CD4-positive, alpha-beta T cell treated with Interferon gamma for 1 hour (primary cell): ENCODE measurements around the gene TLR1.
"Not testable (repeated sequence)": the region's sequence is repeated elsewhere in the genome, so short reads cannot be mapped to it uniquely, and the experiment has no call there.

Experiments
- DNase-seq: peaks from one replicate; pipeline ENCODE4 v3.0.0-alpha.2; 2020

Gene TLR1

GRCh38 chr4:38774181-38774955 lies 30.2 kb downstream of the TLR1 start:
- no peak for DNase-seq

DNA sequence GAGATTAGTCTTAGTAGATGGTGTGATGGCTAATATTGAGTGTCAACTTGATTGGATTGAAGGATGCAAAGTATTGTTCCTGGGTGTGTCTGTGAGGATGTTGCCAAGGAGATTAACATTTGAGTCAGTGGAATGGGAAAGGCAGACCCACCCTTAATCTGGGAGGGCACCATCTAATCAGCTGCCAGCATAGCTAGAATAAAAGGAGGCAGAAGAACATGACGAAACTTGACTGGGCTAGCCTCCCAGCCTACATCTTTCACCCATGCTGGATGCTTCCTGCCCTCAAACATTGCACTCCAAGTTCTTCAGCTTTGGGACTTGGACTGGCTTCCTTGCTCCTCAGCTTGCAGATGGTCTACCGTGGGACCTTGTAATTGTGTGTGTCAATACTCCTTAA lies 34.3 kb downstream of the TLR1 start:
- DNase-seq = not testable (repeated sequence)

GRCh38 chr4:38769857-38770256 lies 34.7 kb downstream of the TLR1 start:
- DNase-seq = no peak

- DNase-seq = no peak
Measured at GRCh38 chr4:38769441-38769840, 35.1 kb downstream of the TLR1 start.

DNA sequence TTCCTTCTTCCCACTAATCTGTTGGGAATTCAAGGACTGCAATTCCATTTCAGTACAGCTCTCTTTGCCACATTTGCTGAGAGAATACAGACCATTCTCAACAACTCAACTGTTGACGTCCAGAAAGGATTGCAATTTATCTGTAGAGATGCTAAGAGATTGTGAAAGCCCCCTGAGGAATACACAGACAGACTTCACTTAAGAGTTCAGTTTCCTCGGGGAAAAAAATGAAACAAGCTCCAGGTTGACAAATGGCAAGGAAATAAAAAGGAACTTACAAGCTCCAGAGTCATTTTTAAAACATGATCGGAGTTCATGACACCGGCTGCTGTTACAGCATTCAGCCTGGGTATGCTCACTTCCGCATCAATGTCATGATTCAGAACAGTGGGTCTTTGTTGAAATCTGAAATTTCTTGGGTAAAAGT lies 35.6 kb downstream of the TLR1 start:
- DNase-seq = no peak

DNA sequence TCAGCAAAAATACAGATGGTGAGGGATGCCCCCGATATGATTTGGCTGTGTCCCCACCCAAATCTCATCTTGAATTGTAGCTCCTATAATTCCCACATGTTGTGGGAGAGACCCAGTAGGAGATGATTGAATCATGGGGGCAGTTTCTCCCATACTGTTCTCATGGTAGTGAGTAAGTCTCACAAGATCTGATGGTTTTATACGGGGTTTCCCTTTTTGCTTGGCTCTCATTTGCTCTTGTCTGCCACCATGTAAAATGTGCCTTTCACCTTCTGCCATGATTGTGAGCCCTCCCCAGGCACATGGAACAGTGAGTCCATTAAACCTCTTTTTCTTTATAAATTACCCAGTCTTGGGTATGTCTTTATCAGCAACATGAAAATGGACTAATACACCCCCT lies 37.7 kb downstream of the TLR1 start:
- not testable (repeated sequence) for DNase-seq

DNA sequence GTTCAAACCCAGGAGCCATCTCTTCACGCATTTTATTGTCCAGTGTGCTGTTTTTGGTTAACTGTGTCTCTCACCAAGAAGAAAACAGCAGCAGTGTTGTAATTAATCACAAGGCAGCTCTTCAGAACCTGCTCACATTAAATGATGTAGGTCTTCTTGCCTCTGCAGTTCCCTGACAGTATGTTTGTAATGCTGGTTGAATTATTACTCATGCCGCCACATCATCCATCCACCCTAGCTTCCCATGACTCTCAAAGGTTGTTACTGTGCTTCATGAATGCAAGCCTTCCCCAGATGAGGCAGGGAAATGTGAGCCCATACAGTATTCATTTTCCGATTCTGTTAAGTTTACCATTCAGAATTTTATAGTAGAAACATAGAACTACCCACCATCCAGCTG lies 39.2 kb downstream of the TLR1 start:
- DNase-seq = no peak

DNA sequence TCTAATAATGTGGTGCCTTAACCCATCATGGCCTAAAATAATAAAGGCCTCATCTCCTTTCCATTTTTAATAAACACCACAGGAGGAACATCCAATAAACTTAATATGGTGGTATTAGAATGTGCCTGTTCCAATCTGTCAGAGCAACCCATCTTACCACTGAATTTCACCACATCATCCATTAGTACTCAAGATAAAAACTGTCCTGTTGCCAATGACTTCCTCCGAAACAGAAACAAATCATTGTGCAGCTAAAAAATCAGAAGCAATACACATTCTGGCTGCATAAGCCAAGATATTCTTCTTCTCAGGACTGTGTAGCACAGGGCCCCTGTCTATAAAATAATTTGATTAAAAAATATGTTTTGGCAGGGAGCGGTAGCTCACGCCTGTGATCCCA lies 40.3 kb downstream of the TLR1 start:
- DNase-seq = no peak

- no peak for DNase-seq
Measured at GRCh38 chr4:38762560-38762959, 42.0 kb downstream of the TLR1 start.

DNA sequence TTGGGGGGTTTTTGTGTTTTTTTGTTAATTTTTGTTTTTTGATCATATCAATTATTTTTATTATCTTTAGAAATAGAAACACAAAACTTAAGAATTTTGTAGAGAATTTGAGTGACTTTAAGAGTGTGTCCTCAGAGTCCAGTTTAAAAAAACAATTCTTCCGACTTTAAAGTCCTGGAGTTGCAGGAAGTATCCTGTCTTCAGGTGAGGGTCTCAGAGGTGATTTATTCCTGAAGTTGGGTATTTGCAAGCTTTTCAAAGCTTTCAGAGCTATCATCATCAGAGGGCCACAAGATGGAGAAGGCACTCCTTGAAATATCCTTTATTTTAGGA lies 44.8 kb downstream of the TLR1 start:
- DNase-seq = no peak

- DNase-seq = peak; percentile 34
Measured at GRCh38 chr4:38759113-38759789, 45.3 kb downstream of the TLR1 start.

DNA sequence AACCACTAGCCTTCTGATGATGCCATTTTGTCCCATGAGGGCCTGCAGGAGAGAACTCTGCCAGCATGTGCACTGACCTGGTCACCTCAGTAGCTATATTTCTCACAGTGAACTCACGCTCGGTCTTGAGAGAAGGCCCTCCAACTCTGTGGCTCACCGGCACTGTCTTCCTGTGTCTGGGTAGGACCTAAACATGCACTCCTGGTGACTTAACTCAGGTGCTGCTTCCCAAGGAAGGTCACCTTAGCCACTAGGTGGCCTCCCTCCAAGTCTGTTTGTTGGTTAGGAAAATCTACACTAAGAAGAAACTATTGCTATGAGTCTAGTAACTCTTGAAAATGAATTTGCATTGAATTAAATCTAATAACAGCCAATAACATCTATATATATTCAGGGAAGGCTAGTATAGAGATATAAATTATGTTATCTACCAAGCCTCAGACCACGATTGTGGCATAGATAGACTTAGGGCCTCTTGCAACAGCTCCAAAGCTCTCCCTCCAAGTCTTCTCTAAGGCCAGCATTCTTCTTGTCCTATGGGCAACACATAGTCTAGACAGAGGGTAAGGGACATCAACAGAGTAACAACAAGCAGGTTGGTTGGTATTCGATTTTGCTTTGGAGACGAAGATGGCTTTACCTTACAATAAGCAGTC lies 46.5 kb downstream of the TLR1 start:
- no peak for DNase-seq

- no peak for DNase-seq
Measured at GRCh38 chr4:38752941-38753806, 51.4 kb downstream of the TLR1 start.

DNA sequence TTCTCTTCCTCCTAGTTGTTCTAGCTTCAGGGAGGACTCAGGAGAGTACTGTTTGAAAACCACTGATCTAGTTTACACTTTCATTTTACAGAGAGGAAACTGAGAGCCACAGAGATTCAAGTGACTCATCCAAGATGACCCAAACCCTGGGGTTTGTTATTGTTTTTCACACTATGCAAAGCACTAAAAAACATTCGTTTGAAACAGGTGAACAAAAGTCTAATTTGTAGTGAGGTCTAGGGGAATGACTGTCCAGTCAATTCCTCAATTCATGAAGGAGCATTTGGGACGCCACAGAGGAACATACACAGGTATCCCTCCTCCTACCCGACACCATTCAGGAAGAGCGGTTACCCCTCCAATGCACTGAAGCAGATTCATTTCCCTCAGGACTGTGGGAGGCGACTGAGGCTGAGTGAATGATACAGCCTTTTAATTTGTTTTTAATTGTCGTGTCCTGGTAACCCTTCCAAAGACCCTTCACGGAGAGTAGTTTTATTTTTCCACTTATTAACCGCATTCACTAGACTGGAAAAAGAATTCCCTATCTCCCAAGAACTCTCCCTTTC lies 52.1 kb downstream of the TLR1 start:
- DNase-seq = no peak

DNA sequence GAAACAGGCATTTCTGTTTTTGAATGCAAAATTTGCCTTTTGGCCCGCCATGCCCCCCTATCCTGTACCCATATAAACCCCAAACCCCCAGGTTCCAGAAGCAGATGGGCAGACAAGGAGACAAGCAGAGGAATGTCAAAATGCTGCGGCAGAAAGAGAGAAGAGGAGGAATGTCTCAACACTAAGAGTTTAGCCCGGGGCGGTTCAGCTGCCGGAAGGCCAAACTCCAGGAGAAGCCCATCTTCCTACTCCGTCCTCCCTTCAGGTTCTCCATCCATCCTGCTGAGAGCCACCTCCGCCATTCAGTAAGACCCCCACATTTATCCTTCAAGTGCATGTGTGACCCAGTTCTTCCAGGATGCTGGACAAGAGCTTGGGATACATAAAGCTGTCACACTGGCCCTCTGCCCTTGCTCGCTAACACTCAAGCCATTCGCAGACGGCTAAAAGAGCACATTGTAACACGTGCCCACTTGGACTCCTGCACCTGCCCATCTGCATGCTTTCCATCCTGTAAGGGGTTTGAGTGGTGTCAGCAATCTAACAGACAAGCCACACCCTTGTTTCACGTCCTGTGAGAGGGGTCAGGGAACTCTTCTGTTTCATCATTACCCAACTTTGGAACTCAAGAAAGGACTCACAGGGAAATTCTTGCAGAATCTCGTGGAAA lies 53.1 kb downstream of the TLR1 start:
- no peak for DNase-seq

- no peak for DNase-seq
Measured at GRCh38 chr4:38749336-38749735, 55.3 kb downstream of the TLR1 start.

- no peak for DNase-seq
Measured at GRCh38 chr4:38747629-38748028, 57.0 kb downstream of the TLR1 start.
